ENCODE data around the gene GPS2.

Gene GPS2

DNA sequence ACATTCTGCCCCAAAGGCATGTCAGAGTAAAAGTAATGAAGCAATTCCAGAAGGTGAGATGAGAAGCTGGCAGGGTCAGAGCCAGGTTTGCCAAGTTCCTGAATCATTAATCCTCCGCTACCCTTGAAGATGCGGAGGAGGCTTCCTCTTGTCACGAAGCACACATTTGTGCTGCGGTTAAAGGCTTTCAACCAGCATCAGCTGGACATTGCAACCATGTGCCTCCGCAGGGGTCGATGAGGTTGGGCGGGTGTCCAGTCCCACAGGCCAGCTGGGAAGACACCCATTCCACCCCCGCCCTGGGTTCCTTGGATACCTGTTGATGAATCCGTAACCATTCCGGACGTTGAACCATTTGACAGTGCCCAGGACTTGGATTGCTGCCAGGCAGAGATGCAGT lies 22.0 kb downstream of the GPS2 start:
- TF ChIP-seq, protein P1, sequence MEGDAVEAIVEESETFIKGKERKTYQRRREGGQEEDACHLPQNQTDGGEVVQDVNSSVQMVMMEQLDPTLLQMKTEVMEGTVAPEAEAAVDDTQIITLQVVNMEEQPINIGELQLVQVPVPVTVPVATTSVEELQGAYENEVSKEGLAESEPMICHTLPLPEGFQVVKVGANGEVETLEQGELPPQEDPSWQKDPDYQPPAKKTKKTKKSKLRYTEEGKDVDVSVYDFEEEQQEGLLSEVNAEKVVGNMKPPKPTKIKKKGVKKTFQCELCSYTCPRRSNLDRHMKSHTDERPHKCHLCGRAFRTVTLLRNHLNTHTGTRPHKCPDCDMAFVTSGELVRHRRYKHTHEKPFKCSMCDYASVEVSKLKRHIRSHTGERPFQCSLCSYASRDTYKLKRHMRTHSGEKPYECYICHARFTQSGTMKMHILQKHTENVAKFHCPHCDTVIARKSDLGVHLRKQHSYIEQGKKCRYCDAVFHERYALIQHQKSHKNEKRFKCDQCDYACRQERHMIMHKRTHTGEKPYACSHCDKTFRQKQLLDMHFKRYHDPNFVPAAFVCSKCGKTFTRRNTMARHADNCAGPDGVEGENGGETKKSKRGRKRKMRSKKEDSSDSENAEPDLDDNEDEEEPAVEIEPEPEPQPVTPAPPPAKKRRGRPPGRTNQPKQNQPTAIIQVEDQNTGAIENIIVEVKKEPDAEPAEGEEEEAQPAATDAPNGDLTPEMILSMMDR (IDR thresholded peaks at IDR 0.05; ENCODE audit: extremely low read depth, missing control alignments) = no peak
- peak; percentile 28 for DNase-seq (ENCODE audit: low spot score)

DNA sequence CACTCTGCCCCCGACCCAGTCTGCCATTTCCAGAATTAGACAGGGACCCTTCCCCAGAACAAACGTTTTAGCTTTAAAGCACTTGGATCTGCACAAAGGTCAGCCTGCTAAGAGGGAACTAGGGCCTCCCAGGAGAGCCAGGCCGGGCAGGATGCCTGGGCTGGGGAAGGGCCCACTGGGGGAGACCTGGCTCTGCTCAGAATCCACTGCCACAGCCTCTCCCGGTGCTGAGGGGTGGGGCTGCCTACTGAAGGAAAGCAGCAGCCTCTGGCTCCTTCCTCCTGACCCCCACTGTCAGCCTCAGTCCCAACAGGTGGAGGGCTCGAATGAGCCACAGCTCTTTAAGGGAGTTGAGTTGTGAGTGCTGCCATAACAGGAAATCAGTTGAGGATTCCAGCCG lies 22.4 kb downstream of the GPS2 start:
- peak; percentile 21 for DNase-seq (ENCODE audit: low spot score)

GRCh38 chr17:7292194-7292593 lies 23.0 kb downstream of the GPS2 start:
- TF ChIP-seq, protein P1 (IDR thresholded peaks at IDR 0.05; ENCODE audit: extremely low read depth, missing control alignments) = no peak
- no peak for DNase-seq (ENCODE audit: low spot score)

More for the DNA sequence above, 22.4 kb downstream of the GPS2 start:
- TF ChIP-seq, protein P1 (IDR thresholded peaks at IDR 0.05; ENCODE audit: extremely low read depth, missing control alignments) = no peak

DNA sequence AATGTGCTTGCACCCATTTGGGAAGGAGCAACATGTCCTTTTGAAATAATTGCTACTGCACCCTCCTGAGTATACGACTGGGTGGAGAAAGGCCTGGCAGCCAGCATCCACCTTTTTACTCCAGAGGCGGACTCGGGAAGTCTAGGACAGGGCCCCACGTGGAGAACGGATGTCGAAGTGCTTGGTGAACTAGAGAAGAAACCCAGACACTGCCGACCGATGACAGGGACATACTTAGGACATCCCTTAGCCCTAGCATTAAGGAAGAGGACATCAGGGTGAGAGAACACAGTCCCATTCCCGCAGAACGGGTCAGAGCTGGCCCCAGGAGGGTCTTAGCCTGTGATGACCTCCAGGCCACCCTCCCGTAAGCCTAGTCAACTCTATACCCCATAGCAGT lies 24.5 kb downstream of the GPS2 start:
- TF ChIP-seq, protein P1 (IDR thresholded peaks at IDR 0.05; ENCODE audit: extremely low read depth, missing control alignments) = no peak
- no peak for DNase-seq (ENCODE audit: low spot score)

DNA sequence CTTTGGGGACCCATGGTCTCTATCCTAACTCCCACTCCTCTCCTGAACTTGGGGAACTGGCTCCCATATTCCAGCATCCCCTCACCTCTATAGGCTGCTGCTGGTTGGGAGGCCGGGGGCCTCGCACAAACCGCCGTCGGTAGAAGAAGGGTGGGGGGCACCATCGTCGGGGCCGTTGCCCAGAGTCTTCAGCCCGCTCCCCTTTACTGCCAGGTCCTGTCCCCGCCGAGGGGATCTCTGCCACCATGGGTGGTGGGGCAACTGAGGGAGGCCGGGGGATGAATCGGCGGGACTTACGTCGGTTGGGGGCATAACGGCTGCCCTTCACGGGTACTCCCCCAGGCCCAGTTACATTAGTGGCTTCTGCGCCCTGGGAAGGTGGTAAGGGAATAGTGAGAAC lies 25.0 kb downstream of the GPS2 start:
- DNase-seq (ENCODE audit: low spot score) = no peak
- TF ChIP-seq, protein P1 (IDR thresholded peaks at IDR 0.05; ENCODE audit: extremely low read depth, missing control alignments) = no peak

- DNase-seq (ENCODE audit: low spot score) = no peak
- TF ChIP-seq, protein P1 (IDR thresholded peaks at IDR 0.05; ENCODE audit: extremely low read depth, missing control alignments) = no peak
Measured at GRCh38 chr17:7289256-7290032, 25.7 kb downstream of the GPS2 start.

DNA sequence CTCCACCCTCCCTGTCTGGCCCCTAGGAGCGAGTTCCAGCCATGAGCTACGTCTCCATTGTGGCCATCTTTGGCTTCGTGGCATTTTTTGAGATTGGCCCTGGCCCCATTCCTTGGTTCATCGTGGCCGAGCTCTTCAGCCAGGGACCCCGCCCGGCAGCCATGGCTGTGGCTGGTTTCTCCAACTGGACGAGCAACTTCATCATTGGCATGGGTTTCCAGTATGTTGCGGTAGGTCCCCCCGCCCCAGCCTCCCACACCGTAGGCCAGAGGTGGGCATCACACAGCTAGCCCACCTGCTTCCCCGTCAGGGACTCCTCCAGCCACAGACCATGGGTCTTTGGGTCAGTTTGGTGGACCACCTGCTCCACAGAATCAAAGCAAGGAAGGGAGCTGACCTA lies 29.5 kb downstream of the GPS2 start:
- TF ChIP-seq, protein P1 (IDR thresholded peaks at IDR 0.05; ENCODE audit: extremely low read depth, missing control alignments) = no peak
- no peak for DNase-seq (ENCODE audit: low spot score)
